Esophagus squamous epithelium (tissue), 5 donors: ENCODE data around the gene CERS3. TPM values are rescaled to one million over a fixed set of nuclear protein-coding genes. Genes with fewer than 3 reads are reported as not detected.

Experiments used
- DNase-seq: peaks from one replicate; lab custom pipeline; 2025; lab: John Stamatoyannopoulos, UW
- H3K27ac ChIP-seq, 4 donors: fragments of 200-600 bp; sonication (generic); one replicate each; pipeline ENCODE4 v1.5.1; 2016 to 2019; ENCODE audit warnings: mild to moderate bottlenecking in 1 of 4
- H3K27me3 ChIP-seq, 4 donors: fragments of 200-600 bp; sonication (generic); 1 replicate in 3 of 4; 2 replicates in 1 of 4; pipeline versions ENCODE4 v1.5.1 to v1.6.0; 2017 to 2021; ENCODE audit warnings: antibody characterized with exemption in 1 of 4
- H3K36me3 ChIP-seq, 3 donors: fragments of 200-600 bp; sonication (generic); one replicate each; pipeline ENCODE4 v1.5.1; 2016 to 2019
- H3K4me1 ChIP-seq, 3 donors: fragments of 200-600 bp; sonication (generic); one replicate each; pipeline ENCODE4 v1.5.1; 2017 to 2019
- H3K4me3 ChIP-seq, 4 donors: fragments of 200-600 bp; sonication (generic); 1 replicate in 3 of 4; 2 replicates in 1 of 4; pipeline ENCODE4 v1.5.1; 2016 to 2019; ENCODE audit warnings: mild to moderate bottlenecking in 2 of 4, moderate library complexity in 1 of 4
- H3K9me3 ChIP-seq, 3 donors: fragments of 200-600 bp; sonication (generic); one replicate each; pipeline ENCODE4 v1.5.1; 2016 to 2019
- POLR2A ChIP-seq, 4 donors: fragments of 450-650 bp; IDR thresholded peaks; one replicate each; pipeline ENCODE4 v1.6.1; 2017; ENCODE audit warnings: antibody characterized with exemption in 4 of 4, mild to moderate bottlenecking in 4 of 4, moderate library complexity in 3 of 4
- WGBS, 2 donors: methylation state at CpG; one replicate each; pipeline ENCODE4 v1.1.5; 2018; 5-methylcytosine and 5-hydroxymethylcytosine counted together
- intact Hi-C: fragments of 100-400 bp; cut with DNase I; formaldehyde crosslinking; loops from one replicate; pipeline ENCODE4 v1.15.0; 2022
- total RNA-seq, 4 donors: library from RNA; depleted of rRNA; stranded (reverse); fragments of >200 nt; gene quantifications; one replicate each; pipeline ENCODE4 v1.1.0, GENCODE V29; 2016
- TF ChIP-seq, protein P1 (sequence below), 6 experiments: fragments of 450-650 bp in 4 of 6; fragments of 200-600 bp in 2 of 6; sonication (generic) in 2 of 6; IDR thresholded peaks; one replicate each; pipeline ENCODE4 v1.5.1; 2016 to 2019; ENCODE audit warnings: antibody characterized with exemption in 6 of 6, mild to moderate bottlenecking in 4 of 6, moderate library complexity in 4 of 6
- donor health status: DM: yes; HTN: yes; CAD: no.

CERS3 gene
- total RNA-seq, 4 donors from 2014 or later: 38.5 to 133 (median 81.9) TPM

DNA sequence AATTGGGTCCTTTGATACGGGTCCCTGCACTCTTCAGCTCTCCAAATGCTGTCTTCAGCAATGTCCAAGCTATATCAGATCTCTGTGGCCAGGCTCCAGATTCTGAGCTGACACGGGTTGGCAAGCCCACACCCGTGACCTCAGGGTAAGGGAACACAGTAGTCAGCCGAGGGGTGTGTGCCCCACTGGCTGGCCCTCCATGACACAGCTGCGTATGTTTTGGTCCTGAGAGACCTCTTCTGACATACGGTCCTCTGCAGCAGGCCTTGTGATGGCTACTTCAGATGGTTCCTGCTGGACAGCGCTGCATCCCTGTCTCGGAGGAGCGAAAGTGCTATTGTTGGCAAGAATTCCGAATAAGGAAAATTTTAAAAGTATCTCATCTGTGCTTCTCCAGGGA, 101.8 kb downstream of the CERS3 start:
- Histone ChIP-seq H3K27ac (no peak overlapping the region), H3K9me3 (peaks cover 0 to 22% (median 5%) of the 10 kb centered on the region in 3 donors), H3K36me3 (peaks cover 0 to 66% (median 0%) of the 10 kb centered on the region in 3 donors), H3K4me3 (no peak overlapping the region), H3K4me1 (no peaks in the 10 kb centered on the region), H3K27me3 (no peaks in the 10 kb centered on the region)
- TF ChIP-seq POLR2A (IDR thresholded peaks at IDR 0.05): no peak
- TF ChIP-seq, protein P1, sequence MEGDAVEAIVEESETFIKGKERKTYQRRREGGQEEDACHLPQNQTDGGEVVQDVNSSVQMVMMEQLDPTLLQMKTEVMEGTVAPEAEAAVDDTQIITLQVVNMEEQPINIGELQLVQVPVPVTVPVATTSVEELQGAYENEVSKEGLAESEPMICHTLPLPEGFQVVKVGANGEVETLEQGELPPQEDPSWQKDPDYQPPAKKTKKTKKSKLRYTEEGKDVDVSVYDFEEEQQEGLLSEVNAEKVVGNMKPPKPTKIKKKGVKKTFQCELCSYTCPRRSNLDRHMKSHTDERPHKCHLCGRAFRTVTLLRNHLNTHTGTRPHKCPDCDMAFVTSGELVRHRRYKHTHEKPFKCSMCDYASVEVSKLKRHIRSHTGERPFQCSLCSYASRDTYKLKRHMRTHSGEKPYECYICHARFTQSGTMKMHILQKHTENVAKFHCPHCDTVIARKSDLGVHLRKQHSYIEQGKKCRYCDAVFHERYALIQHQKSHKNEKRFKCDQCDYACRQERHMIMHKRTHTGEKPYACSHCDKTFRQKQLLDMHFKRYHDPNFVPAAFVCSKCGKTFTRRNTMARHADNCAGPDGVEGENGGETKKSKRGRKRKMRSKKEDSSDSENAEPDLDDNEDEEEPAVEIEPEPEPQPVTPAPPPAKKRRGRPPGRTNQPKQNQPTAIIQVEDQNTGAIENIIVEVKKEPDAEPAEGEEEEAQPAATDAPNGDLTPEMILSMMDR (IDR thresholded peaks at IDR 0.05): no peak
- 85 to 92% methylated on average over 6 to 10 of the region's 10 CpGs for WGBS, 2 donors
- no peak for DNase-seq
- intact Hi-C loops: no loop called here

DNA sequence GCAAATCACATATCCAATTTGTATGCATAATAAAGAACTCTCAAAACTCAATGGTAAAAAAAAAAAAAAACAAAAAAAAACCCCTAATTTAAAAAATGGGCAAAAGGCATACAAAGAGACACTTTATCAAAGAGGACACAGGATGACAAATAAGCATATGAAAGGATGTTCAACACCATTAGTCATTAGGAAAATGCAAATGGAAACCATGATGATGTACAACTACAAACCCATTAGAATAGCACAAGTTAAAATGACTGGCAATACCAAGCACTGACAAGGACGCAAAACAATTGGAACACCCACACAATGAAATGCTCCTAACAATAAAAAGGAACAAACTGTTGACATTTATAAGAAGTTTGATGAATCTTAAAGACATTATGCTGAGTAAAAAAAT, 123.6 kb downstream of the CERS3 start:
- DNase-seq: no peak
- Histone ChIP-seq H3K4me3 (no peak overlapping the region), H3K27ac (no peak overlapping the region), H3K27me3 (no peaks in the 10 kb centered on the region), H3K9me3 (peaks cover 0 to 12% (median 0%) of the 10 kb centered on the region in 3 donors), H3K36me3 (peaks cover 0 to 62% (median 14%) of the 10 kb centered on the region in 3 donors), H3K4me1 (no peaks in the 10 kb centered on the region)
- intact Hi-C loops: no loop called here
- WGBS, 2 donors: 72 to 88% methylated on average over 1 of the region's 1 CpG
- TF ChIP-seq, protein P1 (IDR thresholded peaks at IDR 0.05): no peak
- TF ChIP-seq POLR2A (IDR thresholded peaks at IDR 0.05): no peak

DNA sequence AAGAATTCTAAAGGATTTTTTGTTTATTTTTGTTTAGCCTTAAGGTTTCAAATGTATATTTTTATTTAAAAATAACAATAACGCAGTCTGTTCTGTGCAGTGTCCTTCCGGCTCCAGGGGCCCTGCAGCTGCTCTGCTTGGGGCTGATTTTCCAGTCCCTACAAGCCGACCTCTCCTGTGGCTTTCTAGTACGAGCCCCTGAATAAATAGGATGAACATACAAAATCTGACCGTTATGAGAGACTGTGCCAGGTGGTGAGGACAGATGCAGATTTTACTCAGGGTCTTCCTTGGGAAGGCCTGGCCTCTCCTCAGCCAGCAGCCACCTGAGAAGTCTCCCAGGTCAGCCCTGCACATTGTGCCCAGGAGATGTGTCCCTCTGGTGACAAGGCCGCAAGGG, 127.8 kb downstream of the CERS3 start:
- no peaks in the 10 kb centered on the region for H3K9me3 ChIP-seq
- DNase-seq: no peak
- WGBS, 2 donors: 52 to 100% methylated on average over 5 to 6 of the region's 6 CpGs
- no peak overlapping the region for H3K4me3 ChIP-seq
- H3K27me3 ChIP-seq: no peaks in the 10 kb centered on the region
- intact Hi-C loops: no loop called here
- peaks cover 0 to 59% (median 14%) of the 10 kb centered on the region in 3 donors for H3K36me3 ChIP-seq
- no peak overlapping the region for H3K27ac ChIP-seq
- TF ChIP-seq, protein P1 (IDR thresholded peaks at IDR 0.05): no peak
- no peak for TF ChIP-seq POLR2A (IDR thresholded peaks at IDR 0.05)
- no peaks in the 10 kb centered on the region for H3K4me1 ChIP-seq

DNA sequence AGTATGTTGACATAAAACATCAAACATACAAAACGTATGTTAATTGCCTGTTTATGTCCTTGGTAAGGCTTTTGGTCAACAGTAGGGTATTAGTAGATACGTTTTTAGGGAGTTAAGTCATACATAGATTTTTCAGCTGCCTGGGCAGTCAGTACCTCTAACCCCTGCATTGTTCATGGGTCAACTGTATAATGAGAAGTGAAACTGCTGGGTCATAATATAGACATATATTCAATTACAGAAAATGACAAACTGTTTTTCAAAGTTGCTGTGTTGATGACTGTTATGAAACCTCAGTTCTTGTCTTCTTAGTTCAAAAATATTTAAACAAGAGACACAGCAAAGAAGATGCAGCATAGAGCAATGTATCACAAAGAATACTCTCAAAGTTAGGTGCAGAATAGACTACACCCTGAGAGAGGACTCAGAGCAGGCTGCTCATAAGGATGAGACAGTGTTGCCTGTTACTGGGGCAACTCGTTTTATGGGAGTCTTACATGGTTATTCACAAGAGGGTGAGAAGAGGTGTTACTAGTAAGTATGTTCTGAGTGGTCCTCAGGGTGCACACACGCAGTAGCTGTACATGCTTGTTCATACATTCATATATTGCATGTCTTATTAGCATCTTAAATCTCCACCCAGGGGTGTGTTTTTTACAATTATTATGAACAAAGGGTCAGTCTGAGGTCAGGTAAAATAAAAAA, 133.9 kb downstream of the CERS3 start:
- H3K9me3 ChIP-seq: no peaks in the 10 kb centered on the region
- no peak overlapping the region for H3K27ac ChIP-seq
- H3K4me1 ChIP-seq: no peaks in the 10 kb centered on the region
- intact Hi-C loops: no loop called here
- 64 to 73% methylated on average over 4 of the region's 4 CpGs for WGBS, 2 donors
- TF ChIP-seq POLR2A (IDR thresholded peaks at IDR 0.05): no peak
- TF ChIP-seq, protein P1 (IDR thresholded peaks at IDR 0.05): no peak
- peaks cover 0 to 29% (median 0%) of the 10 kb centered on the region in 3 donors for H3K36me3 ChIP-seq
- H3K4me3 ChIP-seq: no peak overlapping the region
- DNase-seq: no peak
- H3K27me3 ChIP-seq: no peaks in the 10 kb centered on the region

DNA sequence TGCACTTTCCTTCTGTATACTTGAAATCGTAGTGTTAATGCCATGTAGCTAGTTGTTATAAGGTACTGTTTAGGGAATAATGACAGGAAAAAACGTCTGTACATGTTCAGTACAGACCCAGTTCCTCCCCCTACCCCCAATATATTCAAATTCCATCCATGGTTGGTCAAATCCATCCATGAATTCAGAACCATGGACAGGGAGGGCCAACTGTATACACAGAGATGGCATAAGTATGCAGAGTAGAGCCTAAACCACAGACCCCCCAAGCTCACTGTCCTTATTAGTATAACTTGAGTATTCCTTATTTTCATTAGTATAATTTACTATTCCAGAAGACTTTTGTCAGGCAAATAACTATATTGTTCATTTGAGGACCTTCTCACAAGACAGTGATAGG, 135.7 kb downstream of the CERS3 start:
- Histone ChIP-seq H3K27me3 (no peaks in the 10 kb centered on the region), H3K9me3 (peaks cover 0 to 6% (median 2%) of the 10 kb centered on the region in 3 donors), H3K27ac (no peak overlapping the region), H3K4me1 (no peaks in the 10 kb centered on the region), H3K4me3 (no peak overlapping the region), H3K36me3 (peaks cover 0 to 18% (median 0%) of the 10 kb centered on the region in 3 donors)
- WGBS, 2 donors: 69 to 80% methylated on average over 2 of the region's 2 CpGs
- no peak for DNase-seq
- intact Hi-C loops: no loop called here
- TF ChIP-seq, protein P1 (IDR thresholded peaks at IDR 0.05): no peak
- TF ChIP-seq POLR2A (IDR thresholded peaks at IDR 0.05): no peak
